HCT116 (cell line): ENCODE data around the gene SPTB.

Experiments used
- EGR1 ChIP-seq: IDR thresholded peaks from 2 replicates; pipeline ENCODE4 v1.6.1; 2012; ENCODE audit warnings: low read depth
- ELF1 ChIP-seq: IDR thresholded peaks from 2 replicates; pipeline ENCODE4 v1.6.1; 2012; ENCODE audit warnings: low read depth, borderline replicate concordance
- EZH2 ChIP-seq: fragments of 200-600 bp; sonication (generic); IDR thresholded peaks from 2 replicates; pipeline ENCODE4 v1.6.1; 2017; ENCODE audit warnings: antibody characterized with exemption, mixed run types
- EZH2phosphoT487 ChIP-seq: fragments of 200-600 bp; IDR thresholded peaks from 2 replicates; pipeline ENCODE4 v1.6.1; 2018; ENCODE audit warnings: antibody characterized with exemption, borderline replicate concordance
- FOSL1 ChIP-seq: IDR thresholded peaks from 2 replicates; pipeline ENCODE4 v1.6.1; 2012; ENCODE audit warnings: low read depth
- JUND ChIP-seq: IDR thresholded peaks from 2 replicates; pipeline ENCODE4 v1.6.1; 2012
- POLR2A ChIP-seq: IDR thresholded peaks from 2 replicates; pipeline ENCODE4 v1.7.0; 2011; ENCODE audit warnings: borderline replicate concordance; ENCODE audit not compliant: insufficient read depth, insufficient read length; ENCODE audit errors: extremely low read depth
- POLR2AphosphoS5 ChIP-seq: IDR thresholded peaks from 2 replicates; pipeline ENCODE4 v1.6.1; 2011; ENCODE audit warnings: mild to moderate bottlenecking, low read depth, low read length, moderate library complexity
- RAD21 ChIP-seq: IDR thresholded peaks from 2 replicates; pipeline ENCODE4 v1.6.1; 2012; ENCODE audit warnings: low read depth, mild to moderate bottlenecking
- SIN3A ChIP-seq: IDR thresholded peaks from 2 replicates; pipeline ENCODE4 v1.6.1; 2012; ENCODE audit warnings: low read depth
- YY1 ChIP-seq: IDR thresholded peaks from 2 replicates; pipeline ENCODE4 v1.6.1; 2011; ENCODE audit warnings: low read length, low read depth, moderate library complexity, mild to moderate bottlenecking; ENCODE audit not compliant: insufficient replicate concordance; ENCODE audit errors: extremely low read depth
- TF ChIP-seq, protein P1 (sequence below), 3 experiments: fragments of 200-600 bp in 1 of 3; sonication (generic) in 1 of 3; IDR thresholded peaks in 2 of 3; conservative IDR thresholded peaks in 1 of 3; 2 replicates each; pipeline ENCODE4 v1.5.1; 2012 to 2017; ENCODE audit warnings: low read depth in 2 of 3, low read length in 2 of 3, antibody characterized with exemption in 1 of 3, borderline replicate concordance in 1 of 3, control low read depth in 1 of 3, mild to moderate bottlenecking in 1 of 3, mixed read lengths in 1 of 3, mixed run types in 1 of 3, moderate library complexity in 1 of 3; ENCODE audit not compliant: insufficient read depth in 1 of 3
- TF ChIP-seq, protein P2 (sequence below): IDR thresholded peaks from 2 replicates; pipeline ENCODE4 v1.6.1; 2012

DNA sequence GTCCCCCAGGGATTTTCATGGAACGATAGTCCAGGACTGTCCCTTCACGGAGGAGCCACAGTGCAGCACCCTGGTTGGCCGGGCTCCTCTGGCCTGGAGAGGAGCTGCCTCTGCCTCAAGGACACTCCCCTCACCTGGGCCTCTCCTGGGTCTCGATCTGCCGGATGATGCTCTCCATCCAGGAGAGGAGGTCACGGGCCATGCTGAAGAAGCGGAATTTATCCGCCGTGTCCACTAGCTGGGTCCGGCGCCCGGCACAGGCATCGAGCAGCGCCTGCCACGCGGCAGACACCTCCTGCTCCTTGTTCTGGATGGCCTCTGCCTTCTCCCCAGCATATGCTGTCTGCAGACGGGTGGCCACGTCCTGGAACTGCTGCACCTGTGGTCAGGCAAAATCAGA, 109.0 kb downstream of the SPTB start:
- no peak for TF ChIP-seq JUND
- TF ChIP-seq, protein P1, sequence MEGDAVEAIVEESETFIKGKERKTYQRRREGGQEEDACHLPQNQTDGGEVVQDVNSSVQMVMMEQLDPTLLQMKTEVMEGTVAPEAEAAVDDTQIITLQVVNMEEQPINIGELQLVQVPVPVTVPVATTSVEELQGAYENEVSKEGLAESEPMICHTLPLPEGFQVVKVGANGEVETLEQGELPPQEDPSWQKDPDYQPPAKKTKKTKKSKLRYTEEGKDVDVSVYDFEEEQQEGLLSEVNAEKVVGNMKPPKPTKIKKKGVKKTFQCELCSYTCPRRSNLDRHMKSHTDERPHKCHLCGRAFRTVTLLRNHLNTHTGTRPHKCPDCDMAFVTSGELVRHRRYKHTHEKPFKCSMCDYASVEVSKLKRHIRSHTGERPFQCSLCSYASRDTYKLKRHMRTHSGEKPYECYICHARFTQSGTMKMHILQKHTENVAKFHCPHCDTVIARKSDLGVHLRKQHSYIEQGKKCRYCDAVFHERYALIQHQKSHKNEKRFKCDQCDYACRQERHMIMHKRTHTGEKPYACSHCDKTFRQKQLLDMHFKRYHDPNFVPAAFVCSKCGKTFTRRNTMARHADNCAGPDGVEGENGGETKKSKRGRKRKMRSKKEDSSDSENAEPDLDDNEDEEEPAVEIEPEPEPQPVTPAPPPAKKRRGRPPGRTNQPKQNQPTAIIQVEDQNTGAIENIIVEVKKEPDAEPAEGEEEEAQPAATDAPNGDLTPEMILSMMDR (IDR thresholded peaks at IDR 0.05 in 2 of 3, conservative IDR thresholded peaks at IDR 0.05 in 1 of 3; ENCODE audit: borderline replicate concordance in 1 of 3, insufficient read depth in 1 of 3, low read depth in 2 of 3, low read length in 2 of 3), result no peak
- no peak for TF ChIP-seq POLR2AphosphoS5
- TF ChIP-seq SIN3A, result no peak
- no peak for TF ChIP-seq EGR1
- no peak for TF ChIP-seq POLR2A
- TF ChIP-seq EZH2, result no peak
- TF ChIP-seq, protein P2, sequence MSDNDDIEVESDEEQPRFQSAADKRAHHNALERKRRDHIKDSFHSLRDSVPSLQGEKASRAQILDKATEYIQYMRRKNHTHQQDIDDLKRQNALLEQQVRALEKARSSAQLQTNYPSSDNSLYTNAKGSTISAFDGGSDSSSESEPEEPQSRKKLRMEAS, result no peak
- no peak for TF ChIP-seq FOSL1
- TF ChIP-seq RAD21, result no peak
- TF ChIP-seq YY1, result no peak
- TF ChIP-seq ELF1, result no peak
- no peak for TF ChIP-seq EZH2phosphoT487
